ENCODE measurements around the gene VSTM2L.

DNA sequence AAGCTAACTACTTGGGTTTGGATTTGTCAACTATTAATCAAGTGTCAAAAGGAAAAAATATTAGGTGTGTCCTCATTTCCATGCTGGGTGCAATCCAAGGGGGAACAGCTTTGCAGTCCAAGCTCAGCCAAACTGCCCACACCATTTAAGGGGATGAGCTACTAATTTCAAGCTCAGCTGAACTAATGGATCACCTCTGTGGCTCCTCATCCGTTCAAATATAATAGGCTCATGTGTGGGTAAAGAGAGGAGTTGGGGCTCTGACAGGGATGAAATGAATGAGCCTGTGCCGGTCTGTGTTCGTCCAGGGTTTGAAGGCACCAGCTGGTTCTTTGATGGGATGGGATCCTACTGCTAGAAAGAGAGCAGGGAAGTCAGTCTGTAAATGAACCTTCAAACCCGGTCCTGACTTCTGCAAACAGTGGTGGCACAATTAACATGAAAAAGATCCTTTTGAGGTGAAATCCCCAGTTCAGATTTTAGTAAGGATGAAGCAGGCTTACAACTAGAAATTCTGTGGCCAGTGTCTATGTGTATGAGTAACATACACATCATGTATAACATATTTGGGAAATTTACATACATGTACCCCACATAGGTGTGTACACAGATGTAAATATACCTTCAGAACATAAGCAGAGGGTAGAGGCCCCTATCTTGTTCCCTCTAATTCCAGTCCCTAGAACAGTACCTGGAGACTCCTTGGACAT is 88.4 kb downstream of the VSTM2L start:
- TF ChIP-seq CTCF (IDR thresholded peaks at IDR 0.05) = no peak
- no peak for TF ChIP-seq POLR2A (IDR thresholded peaks at IDR 0.05)

All from body of pancreas (tissue), 4 donors.